Measurements from ENCODE around the gene SLC13A4. TPM values are rescaled to one million over a fixed set of nuclear protein-coding genes. Genes with fewer than 3 reads are reported as not detected.

SLC13A4 gene
- total RNA-seq, 2 donors from 2014 or later: 0.62 TPM; not detected in 1

- intact Hi-C loops (cut with DNase I): no loop called here
- DNase-seq (ENCODE audit: low spot score): no peak
Observed at GRCh38 chr7:135726276-135726788, 1.7 kb downstream of the SLC13A4 start.

- intact Hi-C loops (cut with DNase I): no loop called here
- DNase-seq (ENCODE audit: low spot score): no peak
Observed at GRCh38 chr7:135723411-135723810, 4.6 kb downstream of the SLC13A4 start.

GRCh38 chr7:135721198-135721820, 6.7 kb downstream of the SLC13A4 start:
- intact Hi-C loops (cut with DNase I): no loop called here
- DNase-seq (ENCODE audit: low spot score): no peak

GRCh38 chr7:135719688-135720087, 8.3 kb downstream of the SLC13A4 start:
- DNase-seq (ENCODE audit: low spot score): no peak
- intact Hi-C loops (cut with DNase I): loop anchor here in 1 of 2 donors (1.0 kb wide), 1 partner anchor 22 kb away; no protein-coding TSS in a partner anchor

GRCh38 chr7:135718794-135719437, 9.1 kb downstream of the SLC13A4 start:
- intact Hi-C loops (cut with DNase I): no loop called here
- DNase-seq (ENCODE audit: low spot score): no peak

GRCh38 chr7:135718219-135718618, 9.8 kb downstream of the SLC13A4 start:
- intact Hi-C loops (cut with DNase I): no loop called here

GRCh38 chr7:135717693-135718092, 10.3 kb downstream of the SLC13A4 start:
- intact Hi-C loops (cut with DNase I): no loop called here

More at GRCh38 chr7:135718219-135718618, 9.8 kb downstream of the SLC13A4 start:
- no peak for DNase-seq (ENCODE audit: low spot score)

GRCh38 chr7:135716677-135717238, 11.2 kb downstream of the SLC13A4 start:
- intact Hi-C loops (cut with DNase I): no loop called here
- no peak for DNase-seq (ENCODE audit: low spot score)

More at GRCh38 chr7:135717693-135718092, 10.3 kb downstream of the SLC13A4 start:
- DNase-seq (ENCODE audit: low spot score): no peak

GRCh38 chr7:135715673-135716072, 12.3 kb downstream of the SLC13A4 start:
- no peak for DNase-seq (ENCODE audit: low spot score)
- intact Hi-C loops (cut with DNase I): no loop called here

- no peak for DNase-seq (ENCODE audit: low spot score)
- intact Hi-C loops (cut with DNase I): no loop called here
Observed at GRCh38 chr7:135715055-135715522, 12.9 kb downstream of the SLC13A4 start.

GRCh38 chr7:135714534-135715009, 13.4 kb downstream of the SLC13A4 start:
- intact Hi-C loops (cut with DNase I): no loop called here
- no peak for DNase-seq (ENCODE audit: low spot score)

- intact Hi-C loops (cut with DNase I): no loop called here
- DNase-seq (ENCODE audit: low spot score): no peak
Observed at GRCh38 chr7:135713836-135714470, 14.0 kb downstream of the SLC13A4 start.

- DNase-seq (ENCODE audit: low spot score): no peak
- intact Hi-C loops (cut with DNase I): no loop called here
Observed at GRCh38 chr7:135712796-135713195, 15.2 kb downstream of the SLC13A4 start.

- no peak for DNase-seq (ENCODE audit: low spot score)
Observed at GRCh38 chr7:135712182-135712782, 15.7 kb downstream of the SLC13A4 start.

GRCh38 chr7:135711139-135711469, 16.9 kb downstream of the SLC13A4 start:
- intact Hi-C loops (cut with DNase I): no loop called here
- no peak for DNase-seq (ENCODE audit: low spot score)

More at GRCh38 chr7:135712182-135712782, 15.7 kb downstream of the SLC13A4 start:
- intact Hi-C loops (cut with DNase I): no loop called here

GRCh38 chr7:135710417-135711138, 17.4 kb downstream of the SLC13A4 start:
- no peak for DNase-seq (ENCODE audit: low spot score)
- intact Hi-C loops (cut with DNase I): no loop called here

GRCh38 chr7:135709508-135709907, 18.5 kb downstream of the SLC13A4 start:
- no peak for DNase-seq (ENCODE audit: low spot score)
- intact Hi-C loops (cut with DNase I): no loop called here

GRCh38 chr7:135708041-135708440, 19.9 kb downstream of the SLC13A4 start:
- intact Hi-C loops (cut with DNase I): no loop called here
- no peak for DNase-seq (ENCODE audit: low spot score)

- intact Hi-C loops (cut with DNase I): no loop called here
- no peak for DNase-seq (ENCODE audit: low spot score)
Observed at GRCh38 chr7:135707570-135707966, 20.4 kb downstream of the SLC13A4 start.

All from posterior vena cava (tissue), 2 donors.